Testis (tissue), 3 donors: Measurements from ENCODE around the gene SETD1B. TPM values are rescaled to one million over a fixed set of nuclear protein-coding genes. Genes with fewer than 3 reads are reported as not detected.

Experiments
- DNase-seq: peaks from one replicate; pipeline ENCODE4 v3.0.0-alpha.2; 2019
- H3K27ac ChIP-seq, 2 donors: fragments of 200-600 bp; sonication (generic); one replicate each; pipeline ENCODE4 v1.5.1; 2019
- H3K27me3 ChIP-seq: fragments of 200-600 bp; sonication (generic); one replicate; pipeline ENCODE4 v1.5.1; 2019
- H3K36me3 ChIP-seq: fragments of 200-600 bp; sonication (generic); one replicate; pipeline ENCODE4 v1.5.1; 2017; ENCODE audit warnings: low read depth; ENCODE audit errors: missing control alignments
- H3K4me1 ChIP-seq: fragments of 200-600 bp; sonication (generic); one replicate; pipeline ENCODE4 v1.5.1; 2019
- H3K4me3 ChIP-seq, 2 donors: fragments of 200-600 bp; sonication (generic); one replicate each; pipeline ENCODE4 v1.5.1; 2017 to 2019
- H3K9me3 ChIP-seq: fragments of 200-600 bp; sonication (generic); one replicate; pipeline ENCODE4 v1.5.1; 2017
- CTCF ChIP-seq, 3 experiments: fragments of 450-650 bp in 2 of 3; fragments of 200-600 bp in 1 of 3; sonication (generic) in 1 of 3; IDR thresholded peaks; one replicate each; pipeline ENCODE4 v1.5.1; 2016 to 2019; ENCODE audit warnings: antibody characterized with exemption in 3 of 3, mild to moderate bottlenecking in 2 of 3, moderate library complexity in 1 of 3
- POLR2A ChIP-seq: fragments of 450-650 bp; IDR thresholded peaks from one replicate; pipeline ENCODE4 v1.6.1; 2017; ENCODE audit warnings: antibody characterized with exemption, mild to moderate bottlenecking, moderate library complexity
- WGBS, 2 donors: methylation state at CpG; one replicate each; pipeline ENCODE4 v1.1.5; 2018; 5-methylcytosine and 5-hydroxymethylcytosine counted together
- intact Hi-C: fragments of 100-400 bp; cut with DNase I; formaldehyde crosslinking; loops from one replicate; pipeline ENCODE4 v1.15.1; 2023; ENCODE audit warnings: low total_unique reads
- polyA plus RNA-seq: library from polyadenylated mRNA; stranded (reverse); fragments of 350-450 nt; fragmentation: Illumina TruSeq; extraction: RNeasy Lipid Tissue Mini Kit (QIAGEN cat#74804); gene quantifications from one replicate; pipeline ENCODE4 v1.2.3, GENCODE V29; 2014; ENCODE audit warnings: low read depth, low replicate concordance; ENCODE audit not compliant: insufficient read depth
- total RNA-seq, 2 donors: library from RNA; depleted of rRNA; stranded (reverse); fragments of >200 nt; gene quantifications; one replicate each; pipeline ENCODE4 v1.2.3, GENCODE V29; 2016

Gene SETD1B
- total and polyA plus RNA-seq, 3 donors from 2014 or later: 18.9 to 23.3 (median 23.1) TPM

- no peaks in the 10 kb centered on the region for H3K4me1 ChIP-seq
- no peak for TF ChIP-seq POLR2A
- no peak for TF ChIP-seq CTCF (IDR thresholded peaks at IDR 0.05)
- DNase-seq: no peak
- no peaks in the 10 kb centered on the region for H3K27me3 ChIP-seq
- intact Hi-C loops: no loop called here
- H3K36me3 ChIP-seq: no peaks in the 10 kb centered on the region
- H3K27ac ChIP-seq: no peak overlapping the region
- no peaks in the 10 kb centered on the region for H3K9me3 ChIP-seq
- no peak overlapping the region for H3K4me3 ChIP-seq
- WGBS, 2 donors: 87 to 88% methylated on average over 13 to 14 of the region's 14 CpGs
These were observed 28.8 kb upstream of the SETD1B start for GRCh38 chr12:121774968-121775474.

GRCh38 chr12:121775501-121775900 lies 28.3 kb upstream of the SETD1B start:
- Histone ChIP-seq H3K27ac (no peak overlapping the region), H3K4me1 (no peaks in the 10 kb centered on the region), H3K9me3 (no peaks in the 10 kb centered on the region), H3K4me3 (no peak overlapping the region), H3K27me3 (no peaks in the 10 kb centered on the region), H3K36me3 (no peaks in the 10 kb centered on the region)
- TF ChIP-seq POLR2A: no peak
- no peak for TF ChIP-seq CTCF (IDR thresholded peaks at IDR 0.05)
- 90 to 94% methylated on average over 16 of the region's 16 CpGs for WGBS, 2 donors
- DNase-seq: no peak
- intact Hi-C loops: no loop called here

- no peaks in the 10 kb centered on the region for H3K36me3 ChIP-seq
- peak; percentile 84 for DNase-seq
- peaks cover 3% of the 10 kb centered on the region for H3K4me1 ChIP-seq
- 45 to 83% methylated on average over 6 to 24 of the region's 24 CpGs for WGBS, 2 donors
- no peaks in the 10 kb centered on the region for H3K27me3 ChIP-seq
- intact Hi-C loops: no loop called here
- H3K4me3 ChIP-seq: no peak overlapping the region
- no peaks in the 10 kb centered on the region for H3K9me3 ChIP-seq
- H3K27ac ChIP-seq: no peak overlapping the region
- TF ChIP-seq POLR2A (no peak), CTCF (IDR thresholded peaks at IDR 0.05) (peak; percentile 69 to 86 (median 77))
These were observed 27.4 kb upstream of the SETD1B start for GRCh38 chr12:121776190-121777098.

- TF ChIP-seq CTCF (IDR thresholded peaks at IDR 0.05) (no peak), POLR2A (no peak)
- Histone ChIP-seq H3K4me3 (no peak overlapping the region), H3K36me3 (no peaks in the 10 kb centered on the region), H3K9me3 (no peaks in the 10 kb centered on the region), H3K4me1 (peaks cover 17% of the 10 kb centered on the region), H3K27me3 (no peaks in the 10 kb centered on the region), H3K27ac (no peak overlapping the region)
- DNase-seq: no peak
- 88 to 92% methylated on average over 14 to 17 of the region's 17 CpGs for WGBS, 2 donors
- intact Hi-C loops: no loop called here
These were observed 25.0 kb upstream of the SETD1B start for GRCh38 chr12:121778567-121779421.
